Astrocyte of the cerebellum (primary cell): ENCODE data around the gene SLC37A1.

Source experiments
- DNase-seq: peaks from one replicate; pipeline ENCODE4 v3.0.0-alpha.2; 2011; ENCODE audit warnings: low read depth
- H3K4me3 ChIP-seq: 2 replicates; pipeline ENCODE4 v1.5.1; 2011; ENCODE audit warnings: mild to moderate bottlenecking, low read depth, low read length, moderate library complexity
- CTCF ChIP-seq: IDR thresholded peaks from 2 replicates; pipeline ENCODE4 v1.5.1; 2012; ENCODE audit warnings: low read length, low read depth, moderate library complexity, mild to moderate bottlenecking; ENCODE audit errors: missing control alignments
- in situ Hi-C: cut with HindIII; loops from 2 replicates; pipeline ENCODE4 v1.10.0; 2017; ENCODE audit warnings: low sequenced_read_pairs

SLC37A1 gene

GRCh38 chr21:42564561-42564971, 50.9 kb downstream of the SLC37A1 start:
- in situ Hi-C loops, result no loop called here
- no peak for DNase-seq
- H3K4me3 ChIP-seq, result no peak overlapping the region

GRCh38 chr21:42565206-42565810, 51.7 kb downstream of the SLC37A1 start:
- no peak for TF ChIP-seq CTCF
- H3K4me3 ChIP-seq, result no peak overlapping the region
- in situ Hi-C loops, result no loop called here
- DNase-seq, result no peak

More at GRCh38 chr21:42564561-42564971, 50.9 kb downstream of the SLC37A1 start:
- no peak for TF ChIP-seq CTCF

GRCh38 chr21:42565886-42566523, 52.4 kb downstream of the SLC37A1 start:
- no peak for DNase-seq
- TF ChIP-seq CTCF, result no peak
- H3K4me3 ChIP-seq, result no peak overlapping the region
- in situ Hi-C loops, result no loop called here

- no peak overlapping the region for H3K4me3 ChIP-seq
- no peak for TF ChIP-seq CTCF
- in situ Hi-C loops, result no loop called here
- no peak for DNase-seq
These were observed 53.0 kb downstream of the SLC37A1 start for GRCh38 chr21:42566524-42567213.

- H3K4me3 ChIP-seq, result no peak overlapping the region
- DNase-seq, result no peak
- in situ Hi-C loops, result no loop called here
- TF ChIP-seq CTCF, result no peak
These were observed 53.5 kb downstream of the SLC37A1 start for GRCh38 chr21:42567214-42567555.

DNA sequence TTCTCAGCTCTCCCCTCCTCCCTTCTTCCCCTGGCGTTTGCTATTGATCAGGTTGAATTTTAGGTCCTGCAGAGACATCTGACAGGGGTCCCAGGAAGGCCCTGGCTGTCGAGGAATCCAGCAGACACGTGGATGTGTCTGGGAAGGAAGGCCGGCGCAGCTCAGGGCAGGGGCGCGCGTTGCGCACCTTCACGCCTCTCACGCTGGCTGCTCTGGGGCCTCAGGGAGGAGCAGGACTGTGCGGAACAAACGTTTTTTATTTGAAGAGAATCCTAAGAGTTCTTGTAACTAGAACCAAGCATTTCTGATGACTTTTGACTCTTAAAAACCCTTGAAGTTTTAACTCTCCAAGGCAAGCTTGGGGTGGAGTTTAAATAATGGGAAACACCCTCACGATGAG, 54.2 kb downstream of the SLC37A1 start:
- in situ Hi-C loops, result no loop called here
- H3K4me3 ChIP-seq, result no peak overlapping the region
- no peak for TF ChIP-seq CTCF
- no peak for DNase-seq
